Neural cell (in vitro differentiated cells): ENCODE measurements around the gene ATP2B2. TPM values are rescaled to one million over a fixed set of nuclear protein-coding genes. Genes with fewer than 3 reads are reported as not detected.

Experiments used
- H2AFZ ChIP-seq: fragments of 200-600, 300-800 bp; sonication (generic), shearing (Covaris generic); 2 replicates; pipeline ENCODE4 v1.6.0; 2014; ENCODE audit warnings: low read depth, mild to moderate bottlenecking, antibody characterized with exemption, low read length, moderate library complexity
- H3F3A ChIP-seq: fragments of 200-600 bp; shearing (Covaris generic); 2 replicates; pipeline ENCODE4 v1.6.1; 2016; ENCODE audit warnings: mild to moderate bottlenecking, moderate library complexity, mixed read lengths, antibody characterized with exemption, low read length; ENCODE audit not compliant: insufficient read depth, poor library complexity, severe bottlenecking
- H3K27ac ChIP-seq: fragments of 200-600, 300-800 bp; sonication (generic), shearing (Covaris generic); 2 replicates; pipeline ENCODE4 v1.5.1; 2014; ENCODE audit warnings: mild to moderate bottlenecking, low read length, moderate library complexity
- H3K27me3 ChIP-seq: fragments of 300-800, 200-600 bp; sonication (generic), shearing (Covaris generic); 2 replicates; pipeline ENCODE4 v1.6.0; 2014; ENCODE audit warnings: mild to moderate bottlenecking, low read depth, low read length, moderate library complexity; ENCODE audit not compliant: insufficient read depth
- H3K36me3 ChIP-seq: fragments of 300-800, 200-600 bp; sonication (generic), shearing (Covaris generic); 2 replicates; pipeline ENCODE4 v1.5.1; 2014; ENCODE audit warnings: mild to moderate bottlenecking, antibody characterized with exemption, low read length, moderate library complexity; ENCODE audit not compliant: insufficient read depth
- H3K4me2 ChIP-seq: fragments of 300-800, 200-600 bp; sonication (generic), shearing (Covaris generic); 2 replicates; pipeline ENCODE4 v1.6.0; 2014; ENCODE audit warnings: mild to moderate bottlenecking, low read length
- H3K4me3 ChIP-seq: fragments of 300-800, 200-600 bp; sonication (generic), shearing (Covaris generic); 2 replicates; pipeline ENCODE4 v1.5.1; 2014; ENCODE audit warnings: mild to moderate bottlenecking, low read length, moderate library complexity
- H3K79me2 ChIP-seq: fragments of 200-600 bp; shearing (Covaris generic); replicated peaks from 2 replicates; pipeline ENCODE4 v1.6.0; 2014; ENCODE audit warnings: mild to moderate bottlenecking, low read length, moderate library complexity; ENCODE audit not compliant: insufficient read depth
- H3K9ac ChIP-seq: fragments of 300-800, 200-600 bp; sonication (generic), shearing (Covaris generic); 2 replicates; pipeline ENCODE4 v1.6.1; 2016; ENCODE audit warnings: mild to moderate bottlenecking, low read length, mixed read lengths
- H3K9me2 ChIP-seq: fragments of 200-600 bp; shearing (Covaris generic); 2 replicates; pipeline ENCODE4 v1.6.1; 2016; ENCODE audit warnings: mild to moderate bottlenecking, low read length, mixed read lengths; ENCODE audit not compliant: insufficient read depth
- H3K9me3 ChIP-seq: fragments of 200-600, 300-800 bp; sonication (generic), shearing (Covaris generic); 2 replicates; pipeline ENCODE4 v1.6.1; 2016; ENCODE audit warnings: mild to moderate bottlenecking, mixed run types, low read length, moderate library complexity, mixed read lengths
- H4K20me1 ChIP-seq: fragments of 200-600 bp; shearing (Covaris generic); 2 replicates; pipeline ENCODE4 v1.6.1; 2016; ENCODE audit warnings: mild to moderate bottlenecking, mixed run types; ENCODE audit not compliant: insufficient read depth
- CTCF ChIP-seq: fragments of 450-650 bp; IDR thresholded peaks from 2 replicates; pipeline ENCODE4 v1.5.1; 2014; ENCODE audit warnings: antibody characterized with exemption, mild to moderate bottlenecking, moderate library complexity; ENCODE audit not compliant: poor library complexity, severe bottlenecking
- EP300 ChIP-seq: fragments of 450-650 bp; conservative IDR thresholded peaks from 2 replicates; pipeline ENCODE4 v1.6.1; 2014; ENCODE audit warnings: antibody characterized with exemption, mild to moderate bottlenecking, moderate library complexity; ENCODE audit not compliant: poor library complexity, severe bottlenecking
- EZH2 ChIP-seq: fragments of 200-600, 300-800 bp; shearing (Covaris generic), sonication (generic); IDR thresholded peaks from 2 replicates; pipeline ENCODE4 v1.6.1; 2014; ENCODE audit warnings: antibody characterized with exemption, low read length, borderline replicate concordance, mild to moderate bottlenecking; ENCODE audit not compliant: insufficient read depth, poor library complexity, severe bottlenecking
- MXI1 ChIP-seq: fragments of 450-650 bp; conservative IDR thresholded peaks from 2 replicates; pipeline ENCODE4 v1.6.1; 2014; ENCODE audit warnings: antibody characterized with exemption, mild to moderate bottlenecking; ENCODE audit not compliant: poor library complexity, severe bottlenecking
- POLR2AphosphoS5 ChIP-seq: IDR thresholded peaks from 2 replicates; pipeline ENCODE4 v1.6.1; 2012
- RAD21 ChIP-seq: fragments of 450-650 bp; conservative IDR thresholded peaks from 2 replicates; pipeline ENCODE4 v1.6.1; 2014; ENCODE audit warnings: antibody characterized with exemption, mild to moderate bottlenecking, moderate library complexity
- REST ChIP-seq: IDR thresholded peaks from 2 replicates; pipeline ENCODE4 v1.6.1; 2012; ENCODE audit warnings: borderline replicate concordance
- SMC3 ChIP-seq: fragments of 450-650 bp; conservative IDR thresholded peaks from 2 replicates; pipeline ENCODE4 v1.6.1; 2014; ENCODE audit warnings: antibody characterized with exemption, mild to moderate bottlenecking, moderate library complexity; ENCODE audit not compliant: poor library complexity
- TAF1 ChIP-seq: IDR thresholded peaks from 2 replicates; pipeline ENCODE4 v1.6.1; 2012; ENCODE audit warnings: low read depth
- polyA plus RNA-seq: library from polyadenylated mRNA; depleted of rRNA; stranded (reverse); fragments of >200 nt; gene quantifications from 2 replicates; pipeline ENCODE4 v1.2.3, GENCODE V29; 2014

Gene ATP2B2
- polyA plus RNA-seq, 1 donor from 2014 or later, result 8.3 TPM

GRCh38 chr3:10450494-10451440, 54.6 kb downstream of the ATP2B2 start:
- Histone ChIP-seq H3K9me2 (no peaks in the 10 kb centered on the region), H3K79me2 (no peaks in the 10 kb centered on the region), H2AFZ (no peak overlapping the region), H3K27ac (no peak overlapping the region), H3K4me2 (no peak overlapping the region), H3K9me3 (no peaks in the 10 kb centered on the region), H3K9ac (no peak overlapping the region), H3F3A (no peaks in the 10 kb centered on the region), H3K27me3 (peaks cover 3% of the 10 kb centered on the region), H3K4me3 (no peak overlapping the region), H4K20me1 (no peaks in the 10 kb centered on the region), H3K36me3 (no peaks in the 10 kb centered on the region)
- no peak for TF ChIP-seq TAF1
- no peak for TF ChIP-seq MXI1
- TF ChIP-seq REST, result no peak
- no peak for TF ChIP-seq EZH2
- TF ChIP-seq RAD21, result no peak
- TF ChIP-seq CTCF, result no peak
- no peak for TF ChIP-seq SMC3
- no peak for TF ChIP-seq POLR2AphosphoS5

- Histone ChIP-seq H3K9ac (no peak overlapping the region), H3K4me2 (no peak overlapping the region), H3K27me3 (peaks cover 3% of the 10 kb centered on the region), H3K27ac (no peak overlapping the region), H4K20me1 (no peaks in the 10 kb centered on the region), H3F3A (no peaks in the 10 kb centered on the region), H3K4me3 (no peak overlapping the region), H2AFZ (no peak overlapping the region), H3K79me2 (no peaks in the 10 kb centered on the region), H3K9me3 (no peaks in the 10 kb centered on the region), H3K9me2 (no peaks in the 10 kb centered on the region), H3K36me3 (no peaks in the 10 kb centered on the region)
- no peak for TF ChIP-seq EZH2
- no peak for TF ChIP-seq TAF1
- no peak for TF ChIP-seq RAD21
- TF ChIP-seq CTCF, result no peak
- TF ChIP-seq POLR2AphosphoS5, result no peak
- no peak for TF ChIP-seq EP300
- no peak for TF ChIP-seq MXI1
Measured at GRCh38 chr3:10449436-10449835, 56.0 kb downstream of the ATP2B2 start.
